ENCODE measurements around the gene TCOF1.

Gene TCOF1

DNA sequence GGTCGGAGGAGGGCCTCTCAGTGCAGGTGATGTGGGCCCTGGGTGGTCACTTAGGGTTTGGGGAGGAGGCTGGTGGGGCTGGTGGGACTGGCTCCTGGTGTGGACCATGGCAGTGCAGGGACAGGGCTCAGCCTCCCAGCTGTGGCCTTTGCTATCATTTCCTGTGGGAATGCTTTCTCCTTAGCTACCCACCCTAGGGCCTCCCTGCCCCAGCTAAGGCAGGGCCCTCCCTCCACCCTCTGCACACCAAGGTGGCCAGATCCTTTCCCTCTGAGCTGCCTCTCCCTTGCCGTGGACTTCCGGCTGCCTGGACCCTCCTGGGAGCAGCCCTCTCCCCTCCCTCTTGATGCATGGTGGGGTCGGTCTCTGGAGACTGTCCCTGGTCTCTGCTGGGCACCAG lies 32.1 kb upstream of the TCOF1 start:
- no peak for DNase-seq (ENCODE audit: low read depth)

DNA sequence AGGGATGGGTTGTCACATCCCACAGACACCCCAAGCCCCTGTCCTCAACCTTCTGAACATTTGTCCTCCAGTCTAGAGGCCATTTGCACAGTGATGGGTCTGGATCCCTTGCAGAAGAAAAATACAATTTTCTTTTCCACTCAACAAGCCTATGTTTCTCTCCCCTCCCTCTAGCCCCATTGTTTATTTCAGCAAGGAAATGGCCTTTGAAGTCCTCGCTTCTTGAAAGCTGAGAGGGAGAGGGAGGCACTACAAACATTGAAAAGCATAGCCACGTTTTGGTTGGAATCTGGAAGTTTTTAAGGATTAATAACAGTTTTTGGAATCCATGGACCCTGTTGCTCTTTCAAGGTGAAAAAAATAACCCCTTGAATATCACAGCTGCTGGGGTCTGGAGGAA lies 30.8 kb upstream of the TCOF1 start:
- DNase-seq (ENCODE audit: low read depth): no peak

DNA sequence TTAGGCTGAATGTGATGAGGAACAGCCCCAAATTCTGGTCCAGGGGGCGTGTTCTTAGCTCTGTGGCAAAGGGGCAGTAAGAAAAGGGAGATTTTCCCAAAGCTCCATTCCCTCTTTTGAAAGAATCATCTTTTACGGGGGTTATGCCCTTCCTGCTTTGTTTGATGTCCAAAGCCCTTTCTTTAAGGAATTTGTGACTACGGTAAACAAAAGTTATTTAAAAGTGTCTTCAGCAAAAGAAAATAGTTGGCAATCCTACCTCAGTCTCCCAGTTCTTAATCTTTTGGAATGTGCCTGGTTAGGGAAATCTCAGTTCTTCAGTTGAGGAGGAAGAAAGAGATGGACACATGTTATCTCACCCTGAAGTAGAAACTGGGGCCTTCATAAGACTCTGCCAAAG lies 30.4 kb upstream of the TCOF1 start:
- DNase-seq (ENCODE audit: low read depth): no peak

DNA sequence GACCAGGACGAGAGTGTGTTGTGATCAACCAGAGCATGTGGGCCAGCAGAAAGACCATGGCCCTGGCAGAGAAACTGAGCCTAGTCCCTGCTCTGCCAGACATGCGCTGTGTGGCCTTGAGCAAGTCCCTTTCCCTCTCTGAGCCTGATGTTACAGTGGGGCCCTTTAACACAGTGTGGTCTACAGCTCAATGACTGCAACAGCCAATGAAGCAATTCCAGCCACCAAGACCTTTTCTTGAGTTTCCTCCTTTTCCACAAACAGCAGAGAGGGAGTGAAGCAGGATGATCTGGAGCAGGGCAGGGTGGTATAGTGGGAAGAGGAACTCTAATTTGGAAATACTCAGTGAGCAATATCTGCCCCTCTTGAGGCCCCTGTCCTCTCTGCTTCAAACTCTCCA lies 29.0 kb upstream of the TCOF1 start:
- no peak for DNase-seq (ENCODE audit: low read depth)

DNA sequence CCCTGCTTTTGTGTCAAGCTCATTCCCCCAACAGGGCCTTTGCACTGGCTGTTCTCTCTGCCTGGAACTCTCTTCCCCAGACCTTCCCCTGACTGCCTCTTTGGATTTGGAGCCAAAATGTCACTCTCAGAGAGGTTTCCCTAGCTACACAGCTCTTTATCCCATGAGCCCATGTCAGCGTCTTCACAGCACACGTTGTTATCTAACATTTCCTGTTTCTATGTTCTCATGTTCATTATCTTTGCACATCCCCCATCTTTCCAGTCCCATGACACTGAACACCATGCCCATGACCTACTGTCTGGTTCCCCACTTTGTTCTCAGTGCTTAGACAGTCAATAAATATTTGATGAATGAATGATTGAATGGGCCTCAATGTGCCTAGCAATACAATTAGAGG lies 28.5 kb upstream of the TCOF1 start:
- DNase-seq (ENCODE audit: low read depth): no peak

DNA sequence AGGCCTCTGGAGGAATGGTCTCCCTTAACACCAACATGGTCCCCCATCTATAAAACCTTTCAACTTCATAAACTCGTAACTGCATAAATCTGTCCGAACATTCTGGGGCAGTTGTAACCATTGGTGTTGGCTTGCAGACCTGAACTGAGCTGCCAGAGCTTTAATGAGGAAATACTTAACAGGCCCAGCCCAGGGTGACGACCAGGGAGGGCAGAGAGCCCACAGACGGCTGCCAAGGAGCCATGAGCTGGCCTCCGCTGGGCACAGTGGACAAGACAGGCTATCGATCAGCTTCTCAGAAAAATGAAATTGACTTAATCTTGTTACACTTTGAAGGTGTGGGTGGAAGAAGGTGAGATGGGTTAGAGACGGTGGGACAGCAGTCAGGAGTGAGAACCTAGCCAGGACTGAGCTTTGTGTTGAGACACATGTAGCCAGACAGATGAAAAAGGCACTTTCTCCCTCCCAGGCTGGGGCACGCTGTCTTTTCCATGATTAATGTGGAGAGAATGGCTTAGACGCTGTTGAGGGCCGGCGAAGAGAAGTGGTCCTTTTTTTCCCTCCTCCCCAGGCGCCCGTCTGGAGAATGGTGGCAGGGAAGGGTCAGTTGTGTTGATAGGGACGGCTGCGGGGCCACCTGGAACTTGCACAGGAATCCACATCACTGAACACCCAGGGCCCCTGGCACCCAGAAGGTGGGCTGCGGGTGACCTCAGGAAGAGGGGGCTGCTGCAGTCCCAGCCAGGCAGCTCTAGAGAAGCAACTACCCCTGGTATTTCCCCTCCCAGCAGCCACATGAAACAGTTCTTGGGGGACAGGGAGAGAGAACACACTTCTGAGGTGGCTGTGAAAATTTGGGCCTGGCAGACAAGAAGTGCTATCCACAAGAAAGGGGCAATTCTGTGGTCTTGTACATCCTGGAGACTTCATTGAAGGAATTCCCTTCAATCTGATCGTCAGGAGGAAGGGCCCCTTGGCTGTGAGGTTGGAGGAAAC lies 27.3 kb upstream of the TCOF1 start:
- DNase-seq (ENCODE audit: low read depth): no peak

DNA sequence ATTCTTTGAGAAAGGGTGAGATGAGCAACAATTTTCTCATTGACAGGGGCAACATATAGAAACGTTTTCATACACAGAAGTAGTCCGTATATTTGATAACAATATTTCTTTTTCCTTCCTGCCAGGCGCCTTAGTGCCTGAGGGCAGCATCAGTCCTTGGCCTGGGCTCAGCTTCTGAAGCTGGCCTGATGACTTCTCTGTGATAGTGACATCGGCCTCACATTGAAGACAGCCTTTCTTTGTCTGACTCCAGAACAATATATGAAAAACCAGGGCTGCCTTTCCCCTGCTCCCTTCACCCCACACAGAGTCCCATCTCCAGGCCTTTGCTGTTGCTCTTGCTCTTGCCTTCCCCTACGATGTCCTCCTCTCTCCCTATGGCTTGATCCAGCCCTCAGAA lies 24.1 kb upstream of the TCOF1 start:
- DNase-seq (ENCODE audit: low read depth): no peak

DNA sequence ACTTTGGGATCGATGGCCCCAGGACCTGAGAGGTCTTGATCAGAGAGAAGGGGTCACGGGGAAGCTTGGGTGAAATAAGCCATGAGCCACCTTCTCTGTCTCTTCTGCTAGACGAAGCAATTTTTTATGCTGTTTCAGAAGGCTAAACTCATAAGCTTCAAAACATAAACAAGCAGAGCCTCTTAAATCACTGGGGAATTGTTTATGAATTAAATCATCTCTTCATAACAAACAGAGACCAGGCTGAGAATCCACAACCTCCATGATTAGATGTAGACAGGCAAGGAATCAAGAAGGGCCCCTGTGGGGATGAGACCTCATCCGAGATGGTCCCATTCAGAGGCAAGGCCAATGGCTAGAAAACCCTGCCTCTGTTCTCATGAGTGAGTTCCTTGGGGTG lies 21.7 kb upstream of the TCOF1 start:
- DNase-seq (ENCODE audit: low read depth): no peak

DNA sequence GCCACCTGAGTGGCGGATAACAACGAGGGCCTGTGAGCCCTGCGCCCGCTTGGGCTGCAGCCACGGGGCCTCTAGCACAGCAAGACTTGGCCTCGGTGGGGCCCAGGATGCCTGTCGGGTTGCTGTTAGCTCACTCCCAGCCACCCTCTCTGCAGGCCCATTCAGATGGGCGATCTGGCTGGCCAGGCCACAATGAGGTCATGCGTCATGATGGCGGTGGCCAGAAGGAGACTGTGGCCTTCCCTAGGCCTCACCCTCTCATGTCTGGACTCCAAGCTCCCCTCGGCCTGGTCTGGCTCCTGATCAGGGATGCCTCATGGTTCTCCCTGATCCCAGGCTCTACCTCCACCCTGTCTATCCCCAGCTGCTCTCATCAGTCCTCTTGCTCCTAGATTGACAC lies 19.0 kb upstream of the TCOF1 start:
- no peak for DNase-seq (ENCODE audit: low read depth)

DNA sequence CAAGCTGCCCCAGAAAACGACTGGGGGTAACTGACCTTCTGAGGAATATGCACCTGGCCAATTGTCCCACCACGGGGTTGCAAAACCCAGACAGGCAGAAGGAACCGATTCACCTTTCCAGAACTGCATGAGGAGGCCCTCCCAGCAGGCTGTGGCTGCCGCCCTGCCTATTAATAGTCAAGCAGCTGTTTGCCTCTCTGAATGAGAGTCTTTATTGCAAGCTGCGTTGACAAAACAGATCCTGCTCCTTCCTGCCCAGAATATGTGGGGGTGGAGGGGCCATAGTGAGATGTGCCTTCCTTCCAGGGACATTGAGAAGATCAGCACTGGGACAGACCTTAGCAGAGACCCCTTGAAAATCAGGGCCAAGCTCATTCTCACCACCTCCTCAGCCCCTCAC lies 18.3 kb upstream of the TCOF1 start:
- DNase-seq (ENCODE audit: low read depth): no peak

DNA sequence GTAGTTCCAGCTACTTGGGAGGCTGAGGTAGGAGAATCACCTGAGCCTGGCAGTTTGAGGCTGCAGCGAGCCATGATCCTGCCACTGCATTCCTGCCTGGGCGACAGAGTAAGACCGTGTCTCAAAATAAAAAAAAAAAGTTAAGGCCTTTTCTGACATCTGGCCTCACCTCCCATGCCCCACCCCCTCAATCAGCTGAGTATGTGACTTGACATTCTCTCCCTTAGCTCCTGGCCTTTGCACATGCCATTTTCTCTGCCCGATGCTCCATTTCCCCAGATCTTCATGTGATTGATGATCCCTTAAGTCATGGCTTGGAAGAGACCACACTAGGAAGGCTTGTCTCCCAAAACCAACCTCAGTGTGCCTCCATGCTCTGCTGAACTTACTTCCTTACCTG lies 17.7 kb upstream of the TCOF1 start:
- DNase-seq (ENCODE audit: low read depth): no peak

DNA sequence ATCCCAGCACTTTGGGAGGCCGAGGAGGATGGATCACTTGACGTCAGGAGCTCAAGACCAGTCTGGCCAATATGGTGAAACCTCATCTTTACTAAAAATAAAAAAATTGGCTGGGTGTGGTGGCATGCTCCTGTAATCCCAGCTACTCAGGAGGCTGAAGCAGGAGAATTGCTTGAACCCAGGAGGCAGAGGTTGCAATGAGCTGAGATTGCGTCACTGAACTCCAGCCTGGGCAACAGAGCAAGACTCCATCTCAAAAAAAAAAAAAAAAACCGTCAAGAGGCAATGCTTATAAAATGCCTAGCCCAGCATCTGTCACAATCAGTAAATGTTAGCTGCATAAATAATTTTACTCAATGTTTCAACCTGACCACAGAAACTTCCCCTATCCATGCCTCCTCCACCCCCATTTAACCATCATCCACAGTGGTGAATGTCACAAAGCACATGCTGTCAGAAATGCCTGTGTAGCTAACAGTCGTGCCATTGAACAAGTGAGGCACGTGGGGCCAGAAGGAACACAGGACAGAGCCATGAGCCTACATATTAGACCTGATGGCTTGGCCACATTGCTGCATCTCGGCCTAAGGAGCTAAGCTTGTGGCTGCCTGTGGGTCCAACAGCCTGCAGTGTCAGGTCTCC lies 16.8 kb upstream of the TCOF1 start:
- no peak for DNase-seq (ENCODE audit: low read depth)

DNA sequence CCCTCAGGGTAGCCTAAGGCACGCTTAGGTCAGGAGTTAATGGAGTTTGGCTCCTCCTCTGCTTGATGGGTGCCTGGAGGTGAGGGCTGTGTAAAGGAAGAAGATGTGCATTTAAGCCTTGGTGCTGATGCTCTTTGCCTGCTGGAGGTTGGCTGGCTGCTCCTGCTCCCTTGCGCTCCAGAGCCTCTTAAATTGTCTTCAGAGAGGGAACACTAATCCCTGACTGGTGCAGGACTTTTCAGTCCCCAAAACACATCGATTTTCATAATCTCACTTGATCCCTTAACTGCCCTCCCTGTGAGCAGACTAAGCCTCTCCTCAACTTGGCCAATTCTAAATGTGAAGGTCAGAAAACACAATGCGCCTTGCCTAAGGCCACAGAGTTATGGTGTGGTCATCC lies 16.2 kb upstream of the TCOF1 start:
- no peak for DNase-seq (ENCODE audit: low read depth)

DNA sequence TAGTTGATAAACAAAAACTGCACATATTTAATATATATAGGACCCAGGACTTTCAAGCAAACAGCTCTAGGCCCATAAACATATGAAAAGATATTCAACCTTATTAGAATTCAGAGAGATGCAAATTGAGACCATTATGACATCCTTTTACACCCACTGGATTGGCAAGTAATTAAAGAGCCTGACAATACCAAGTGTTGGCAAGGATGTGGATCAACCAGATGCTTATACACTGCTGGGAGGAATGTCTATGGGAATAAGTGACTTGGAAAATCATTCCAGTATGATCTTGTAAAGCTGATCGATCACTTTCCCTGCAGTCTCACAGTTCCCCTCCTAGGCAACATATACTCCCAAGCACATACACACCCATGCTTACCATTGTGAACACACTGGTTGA lies 15.5 kb upstream of the TCOF1 start:
- no peak for DNase-seq (ENCODE audit: low read depth)

DNA sequence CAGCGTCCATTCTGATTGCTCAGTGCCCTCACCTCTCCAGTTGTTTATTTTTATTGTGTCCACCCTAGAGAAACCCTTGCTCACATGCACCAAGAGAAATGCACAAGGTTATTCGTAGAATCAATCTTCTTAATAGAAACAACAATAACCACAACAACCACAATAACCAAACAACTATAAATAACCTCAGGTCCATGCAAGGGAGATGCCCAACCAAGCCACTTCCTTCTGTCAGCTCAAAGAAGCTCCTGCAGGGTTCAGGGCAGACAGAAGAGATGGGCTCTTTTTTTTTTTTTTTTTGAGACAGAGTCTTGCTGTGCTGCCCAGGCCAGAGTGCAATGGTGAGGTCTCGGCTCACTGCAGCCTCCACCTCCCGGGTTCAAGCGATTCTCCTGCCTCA lies 14.9 kb upstream of the TCOF1 start:
- no peak for DNase-seq (ENCODE audit: low read depth)

DNA sequence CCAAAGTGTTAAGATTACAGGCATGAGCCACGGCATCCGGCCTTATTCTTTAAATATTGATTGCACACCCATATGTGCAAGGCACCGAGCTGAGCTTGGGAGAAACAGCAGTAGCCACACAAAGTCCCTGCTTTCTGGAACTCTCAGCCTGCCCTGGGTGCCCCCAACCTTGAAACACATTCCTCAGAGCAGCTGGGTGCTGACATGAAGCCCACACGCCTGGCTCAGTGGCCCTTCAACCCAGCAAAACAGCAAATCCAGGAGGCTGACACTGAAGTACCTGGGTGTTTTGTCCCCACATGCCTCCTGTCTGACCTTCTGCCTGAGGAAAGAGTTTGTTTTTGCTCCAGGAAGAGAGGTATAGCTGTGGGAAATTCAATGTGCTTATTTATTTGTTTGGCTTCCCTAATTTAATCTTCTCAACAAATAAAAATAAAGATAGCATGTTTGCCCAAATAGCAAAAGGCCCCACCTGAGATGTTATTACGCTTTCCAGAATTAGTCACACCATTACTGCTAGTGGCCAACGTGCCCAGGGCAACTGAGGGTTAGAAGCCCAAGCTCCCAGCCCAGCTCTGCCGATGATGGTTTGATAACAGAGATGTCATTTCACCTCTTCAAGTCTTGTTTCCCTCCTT lies 13.4 kb upstream of the TCOF1 start:
- DNase-seq (ENCODE audit: low read depth): no peak

DNA sequence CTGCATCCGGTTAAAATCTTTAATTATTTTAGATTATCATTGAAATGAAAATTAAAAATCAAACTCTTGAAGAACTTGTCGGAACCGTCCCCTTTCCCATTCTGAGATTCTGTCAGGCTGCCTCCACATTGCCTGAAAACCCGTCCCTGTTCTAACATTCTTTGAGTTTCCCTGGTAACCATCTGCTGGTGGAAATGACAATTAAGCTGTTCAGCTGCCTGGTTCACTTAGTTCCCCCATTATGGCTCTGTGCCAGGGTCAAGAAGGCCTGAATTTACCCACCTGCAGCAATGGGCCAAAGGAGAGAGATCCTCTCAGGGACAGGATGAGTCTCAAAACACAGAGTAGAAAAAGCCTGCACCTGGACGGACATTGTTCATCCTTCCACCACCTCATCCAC lies 11.8 kb upstream of the TCOF1 start:
- DNase-seq (ENCODE audit: low read depth): no peak

DNA sequence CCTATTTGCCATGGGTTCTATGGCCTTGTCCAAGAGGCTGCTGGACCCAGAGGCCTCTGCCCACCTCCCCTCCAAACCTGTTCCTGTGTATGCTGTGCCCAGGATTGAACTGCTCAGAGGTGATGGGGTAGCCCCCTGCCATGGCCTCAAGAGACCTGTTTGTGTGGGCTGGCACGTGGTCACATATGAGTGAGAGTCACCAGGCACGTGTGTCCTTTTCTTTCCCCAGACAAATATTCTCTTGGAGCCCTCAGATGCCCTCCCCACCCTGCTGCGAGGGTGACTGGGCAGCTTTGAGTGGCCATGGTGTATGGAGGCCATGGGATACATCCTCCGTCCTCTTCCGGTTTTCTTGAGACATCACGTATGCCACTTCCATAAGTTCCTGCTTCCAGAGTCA lies 10.9 kb upstream of the TCOF1 start:
- DNase-seq (ENCODE audit: low read depth): no peak

DNA sequence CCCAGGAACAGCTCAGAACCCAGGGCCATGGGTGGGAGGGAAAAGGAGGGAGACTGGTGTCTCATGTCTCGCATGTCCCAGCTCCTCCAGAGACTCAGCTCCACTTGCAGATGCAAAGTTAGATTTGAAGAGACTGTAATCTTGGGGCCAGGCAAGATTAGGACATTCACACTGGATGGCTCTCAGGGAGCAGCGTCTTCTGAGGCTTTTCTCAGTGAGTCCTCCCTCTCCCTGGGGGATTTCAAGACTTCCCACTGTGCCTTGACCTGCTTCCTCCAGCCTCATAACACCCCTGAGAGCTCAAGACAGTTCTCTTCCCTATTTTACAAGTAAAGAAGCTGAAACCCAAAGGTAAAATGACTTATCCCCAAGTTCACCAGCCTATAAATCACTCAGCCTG lies 10.5 kb upstream of the TCOF1 start:
- DNase-seq (ENCODE audit: low read depth): no peak

DNA sequence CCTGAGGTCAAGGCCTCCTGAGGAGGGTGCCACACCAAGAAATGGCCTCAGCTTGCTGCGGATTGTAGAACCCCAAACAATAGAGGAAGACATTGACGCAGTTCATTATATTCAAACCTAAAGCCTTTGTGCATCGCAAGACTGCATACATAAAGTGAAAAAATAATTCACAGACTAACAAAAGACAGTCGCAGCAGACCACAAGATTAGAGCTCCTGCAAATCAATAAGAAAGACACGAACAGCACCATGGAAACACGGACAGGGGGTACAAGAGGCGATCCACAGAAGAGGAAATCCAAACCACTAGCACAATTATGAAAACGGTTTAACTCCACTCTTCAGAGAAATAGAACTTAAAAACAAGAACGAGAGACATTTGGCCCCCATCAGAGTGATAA lies 10.0 kb upstream of the TCOF1 start:
- DNase-seq (ENCODE audit: low read depth): no peak

DNA sequence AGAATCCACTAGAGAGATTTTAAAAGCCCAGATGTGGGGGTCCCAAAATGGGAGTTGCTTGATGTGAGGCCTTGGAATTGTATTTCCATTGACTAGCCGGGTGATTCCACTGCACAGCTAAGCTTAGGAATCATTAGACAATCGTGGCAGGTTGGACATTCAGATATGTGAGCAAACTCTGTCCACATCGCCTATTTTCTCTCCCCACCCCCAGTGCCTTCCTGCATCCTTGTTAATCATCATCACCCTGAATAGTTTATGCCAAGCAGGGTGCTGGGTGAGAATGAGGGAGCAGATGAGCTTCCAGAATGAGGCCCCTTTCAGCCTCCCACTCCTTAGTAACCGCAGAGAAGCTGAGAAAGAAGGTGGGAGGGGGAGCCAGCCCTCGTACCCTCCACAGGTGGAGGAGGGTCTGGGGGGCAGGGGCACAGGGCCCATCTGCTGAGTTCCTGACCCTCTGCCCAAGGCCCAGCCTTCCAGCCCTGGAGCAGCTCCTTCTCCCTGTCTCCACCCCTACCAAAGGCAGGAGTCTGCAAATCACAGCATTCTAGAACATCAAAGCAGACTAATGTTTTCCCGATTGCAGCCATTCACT lies 7.7 kb upstream of the TCOF1 start:
- no peak for DNase-seq (ENCODE audit: low read depth)

DNA sequence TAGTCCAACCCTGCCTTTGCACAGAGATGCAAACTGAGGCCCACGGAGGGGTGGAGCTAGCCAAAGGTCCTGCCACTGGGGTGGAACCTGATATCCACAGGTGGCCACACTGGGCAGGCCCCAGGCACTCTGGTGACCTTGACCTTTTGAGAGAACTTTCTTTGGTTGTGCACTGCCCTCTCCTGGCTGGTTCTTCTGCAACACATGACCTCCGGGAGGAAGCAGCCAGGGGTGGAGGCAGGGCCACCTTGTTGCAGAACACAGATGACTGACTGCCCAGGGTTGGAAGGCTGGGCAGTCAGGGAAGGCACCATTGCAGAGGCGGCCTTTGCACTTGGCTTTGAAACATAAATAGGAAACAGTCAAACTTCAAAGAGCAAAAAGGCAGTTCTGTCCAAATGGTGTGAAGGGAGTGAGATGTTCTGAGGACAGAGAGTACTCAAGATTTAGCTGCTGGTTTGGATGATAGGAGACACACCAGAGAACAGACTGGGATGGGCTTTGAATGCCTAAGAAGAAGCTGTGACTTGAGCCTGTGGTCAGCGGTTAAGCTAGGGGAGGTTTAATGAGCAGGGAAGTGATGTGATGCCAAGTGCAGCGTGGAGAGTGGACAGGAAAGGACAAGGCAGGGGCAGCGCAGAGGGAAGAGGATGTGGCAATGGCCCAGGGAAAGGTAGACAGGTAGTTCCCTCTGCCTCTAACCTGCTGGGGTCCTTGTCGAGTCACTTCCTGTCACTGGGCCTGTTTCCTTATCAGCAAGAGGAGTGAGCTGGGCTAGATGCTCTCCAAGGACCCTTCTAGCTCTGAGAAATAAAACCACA lies 6.8 kb upstream of the TCOF1 start:
- peak; percentile 22 for DNase-seq (ENCODE audit: low read depth)

Measured in non-pigmented ciliary epithelial cell (primary cell).